Progenitor cell of endocrine pancreas (in vitro differentiated cells): Measurements from ENCODE around the gene TBC1D2B. TPM values are rescaled to one million over a fixed set of nuclear protein-coding genes. Genes with fewer than 3 reads are reported as not detected.

ENCODE experiments used
- DNase-seq: peaks from one replicate; pipeline ENCODE4 v3.0.0; 2021; ENCODE audit warnings: low spot score; ENCODE audit not compliant: unreplicated experiment
- H3K27ac Mint-ChIP-seq: 2 replicates; pipeline ENCODE4 v1.8.0; 2021; ENCODE audit warnings: mild to moderate bottlenecking, moderate library complexity, mixed read lengths
- H3K27me3 Mint-ChIP-seq: 2 replicates; pipeline ENCODE4 v1.8.0; 2021; ENCODE audit warnings: mixed read lengths
- H3K36me3 Mint-ChIP-seq: 2 replicates; pipeline ENCODE4 v1.8.0; 2022; ENCODE audit warnings: mixed read lengths; ENCODE audit not compliant: insufficient read depth
- H3K4me1 Mint-ChIP-seq: 2 replicates; pipeline ENCODE4 v1.8.0; 2021; ENCODE audit warnings: low read depth, mixed read lengths
- H3K4me3 Mint-ChIP-seq: 2 replicates; pipeline ENCODE4 v1.8.0; 2021; ENCODE audit warnings: low read depth, mild to moderate bottlenecking, moderate library complexity, mixed read lengths
- H3K9me3 Mint-ChIP-seq: 2 replicates; pipeline ENCODE4 v1.8.0; 2021; ENCODE audit warnings: low read depth, mixed read lengths
- total RNA-seq: library from RNA; stranded (reverse); gene quantifications from 2 replicates; pipeline ENCODE4 v1.2.1, GENCODE V29; 2021
- TF ChIP-seq, protein P1 (sequence below): fragments of 200-600 bp; sonication (generic); IDR thresholded peaks from one replicate; pipeline ENCODE4 v1.5.0; 2021; ENCODE audit warnings: antibody characterized with exemption, mild to moderate bottlenecking; ENCODE audit not compliant: unreplicated experiment

The TBC1D2B gene
- total RNA-seq, 1 donor from 2014 or later, result 10.8 TPM

DNA sequence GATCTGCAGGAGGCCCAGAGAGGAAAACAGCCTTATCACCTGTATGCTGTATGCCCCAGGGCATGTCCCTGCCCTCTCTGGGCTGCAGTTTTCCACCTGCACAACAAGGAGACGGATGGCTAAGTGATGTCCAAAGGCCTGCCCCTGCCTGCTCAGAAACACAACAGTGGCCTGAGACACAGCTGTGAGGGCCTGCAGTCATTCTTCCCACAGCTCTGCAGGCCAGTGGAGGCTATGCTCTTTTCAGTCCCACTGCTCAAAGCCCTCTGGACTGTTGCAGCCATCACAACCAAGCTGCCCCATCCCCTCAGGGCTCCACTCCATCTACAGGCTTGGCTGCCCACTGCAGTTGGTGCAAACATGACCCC lies 5.2 kb upstream of the TBC1D2B start:
- Mint-ChIP-seq H3K4me3 (no peak overlapping the region), H3K27me3 (peaks cover 2% of the 10 kb centered on the region), H3K9me3 (no peaks in the 10 kb centered on the region), H3K4me1 (peaks cover 3% of the 10 kb centered on the region), H3K27ac (no peak overlapping the region), H3K36me3 (no peaks in the 10 kb centered on the region)
- DNase-seq, result no peak
- TF ChIP-seq, protein P1, sequence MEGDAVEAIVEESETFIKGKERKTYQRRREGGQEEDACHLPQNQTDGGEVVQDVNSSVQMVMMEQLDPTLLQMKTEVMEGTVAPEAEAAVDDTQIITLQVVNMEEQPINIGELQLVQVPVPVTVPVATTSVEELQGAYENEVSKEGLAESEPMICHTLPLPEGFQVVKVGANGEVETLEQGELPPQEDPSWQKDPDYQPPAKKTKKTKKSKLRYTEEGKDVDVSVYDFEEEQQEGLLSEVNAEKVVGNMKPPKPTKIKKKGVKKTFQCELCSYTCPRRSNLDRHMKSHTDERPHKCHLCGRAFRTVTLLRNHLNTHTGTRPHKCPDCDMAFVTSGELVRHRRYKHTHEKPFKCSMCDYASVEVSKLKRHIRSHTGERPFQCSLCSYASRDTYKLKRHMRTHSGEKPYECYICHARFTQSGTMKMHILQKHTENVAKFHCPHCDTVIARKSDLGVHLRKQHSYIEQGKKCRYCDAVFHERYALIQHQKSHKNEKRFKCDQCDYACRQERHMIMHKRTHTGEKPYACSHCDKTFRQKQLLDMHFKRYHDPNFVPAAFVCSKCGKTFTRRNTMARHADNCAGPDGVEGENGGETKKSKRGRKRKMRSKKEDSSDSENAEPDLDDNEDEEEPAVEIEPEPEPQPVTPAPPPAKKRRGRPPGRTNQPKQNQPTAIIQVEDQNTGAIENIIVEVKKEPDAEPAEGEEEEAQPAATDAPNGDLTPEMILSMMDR, result no peak

DNA sequence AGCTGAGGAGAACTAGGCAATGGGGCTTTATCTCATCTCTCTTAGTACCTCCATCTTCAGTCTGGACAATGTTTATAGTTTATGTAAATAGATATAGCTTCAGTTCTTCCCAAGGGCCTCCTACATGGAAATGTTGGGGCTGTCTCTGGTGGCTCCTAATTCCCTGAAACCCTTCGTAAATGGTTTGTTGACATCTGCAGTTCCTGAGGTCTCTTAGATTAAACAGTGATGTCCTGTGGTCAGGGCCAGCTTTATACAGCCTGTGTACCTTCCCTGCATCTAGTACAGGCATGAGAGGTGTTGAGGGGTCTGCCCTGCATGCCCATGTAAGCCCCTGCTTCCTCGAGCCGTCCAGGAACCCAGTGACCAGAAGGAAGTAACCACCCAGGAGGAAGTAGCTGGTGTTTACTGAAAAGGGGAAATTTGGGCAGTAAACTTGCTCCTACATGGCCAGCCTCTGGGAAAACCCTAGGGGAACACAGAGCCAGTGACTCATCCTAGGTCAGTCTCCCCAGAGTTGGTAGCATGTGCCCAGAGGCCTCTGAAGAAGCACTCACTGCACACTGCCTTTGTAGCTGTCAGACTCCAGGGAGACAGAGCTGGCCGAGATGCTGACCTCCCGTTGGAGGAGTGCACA lies 4.7 kb upstream of the TBC1D2B start:
- H3K27ac Mint-ChIP-seq, result no peak overlapping the region
- H3K4me3 Mint-ChIP-seq, result no peak overlapping the region
- TF ChIP-seq, protein P1, result no peak
- peaks cover 3% of the 10 kb centered on the region for H3K4me1 Mint-ChIP-seq
- no peaks in the 10 kb centered on the region for H3K9me3 Mint-ChIP-seq
- no peak for DNase-seq
- H3K36me3 Mint-ChIP-seq, result no peaks in the 10 kb centered on the region
- H3K27me3 Mint-ChIP-seq, result peaks cover 2% of the 10 kb centered on the region

DNA sequence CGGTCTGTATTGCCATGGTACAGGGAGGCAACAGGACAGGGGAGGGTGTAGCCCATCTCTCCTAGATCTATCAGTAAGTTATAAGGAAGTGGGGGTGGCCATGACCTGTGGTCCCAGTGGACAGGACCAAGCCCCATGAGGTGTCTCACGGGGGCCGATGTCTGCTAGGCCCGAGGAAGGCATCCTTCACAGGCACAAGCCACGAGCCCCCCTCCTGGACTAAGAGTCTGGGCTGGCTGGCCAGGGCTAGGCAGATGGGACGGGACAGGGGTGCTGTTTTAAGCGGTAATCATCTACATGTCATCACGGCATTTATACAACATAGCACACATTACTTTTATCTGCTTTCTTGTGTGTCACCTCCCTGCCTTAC lies 2.6 kb upstream of the TBC1D2B start:
- Mint-ChIP-seq H3K4me3 (no peak overlapping the region), H3K27me3 (peaks cover 2% of the 10 kb centered on the region)
- TF ChIP-seq, protein P1, result no peak

DNA sequence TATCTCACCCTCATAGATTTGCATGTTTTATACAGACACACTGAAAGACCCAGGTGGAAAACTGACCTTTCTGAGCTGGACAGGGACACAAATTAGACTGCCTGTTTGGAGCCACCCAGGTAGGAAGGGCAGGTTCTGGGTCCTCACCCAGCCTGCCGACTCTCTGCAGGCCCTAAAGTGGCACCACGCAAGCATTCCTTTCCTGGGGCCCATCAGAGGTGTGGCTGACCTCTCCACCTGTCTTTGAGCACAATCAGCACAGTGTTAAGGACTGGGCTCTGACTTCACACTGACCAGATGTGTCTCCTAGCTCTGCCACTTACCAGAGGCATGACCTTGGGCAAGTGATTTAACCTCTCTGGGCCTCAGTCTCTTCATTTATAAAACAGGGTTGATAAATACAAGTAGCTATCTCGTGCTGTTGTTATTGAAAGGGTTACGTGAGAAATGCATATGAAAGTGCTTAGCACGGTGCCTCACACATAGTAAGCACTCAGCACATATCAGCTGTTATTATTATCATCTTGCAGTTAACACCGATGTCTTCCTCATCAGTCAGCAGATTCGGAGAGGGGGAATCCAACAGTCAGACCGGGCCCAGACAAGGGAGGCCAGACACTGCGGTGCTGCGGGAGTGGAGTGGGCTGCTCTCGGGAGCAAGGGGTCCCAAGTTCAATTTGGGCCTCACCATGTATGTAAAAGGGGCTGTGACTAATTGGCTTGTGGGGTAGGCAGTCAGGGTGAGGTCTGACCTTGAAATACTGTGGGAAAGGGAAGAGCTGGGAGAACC lies 2.0 kb upstream of the TBC1D2B start:
- no peaks in the 10 kb centered on the region for H3K9me3 Mint-ChIP-seq
- H3K4me3 Mint-ChIP-seq, result peak overlapping the region; percentile 11
- H3K36me3 Mint-ChIP-seq, result no peaks in the 10 kb centered on the region
- no peak for DNase-seq
- peaks cover 6% of the 10 kb centered on the region for H3K4me1 Mint-ChIP-seq
- TF ChIP-seq, protein P1, result no peak
- H3K27me3 Mint-ChIP-seq, result peaks cover 2% of the 10 kb centered on the region
- H3K27ac Mint-ChIP-seq, result no peak overlapping the region

More for the DNA sequence above, 2.6 kb upstream of the TBC1D2B start:
- DNase-seq, result no peak
- Mint-ChIP-seq H3K36me3 (no peaks in the 10 kb centered on the region), H3K27ac (no peak overlapping the region), H3K4me1 (peaks cover 6% of the 10 kb centered on the region), H3K9me3 (no peaks in the 10 kb centered on the region)

DNA sequence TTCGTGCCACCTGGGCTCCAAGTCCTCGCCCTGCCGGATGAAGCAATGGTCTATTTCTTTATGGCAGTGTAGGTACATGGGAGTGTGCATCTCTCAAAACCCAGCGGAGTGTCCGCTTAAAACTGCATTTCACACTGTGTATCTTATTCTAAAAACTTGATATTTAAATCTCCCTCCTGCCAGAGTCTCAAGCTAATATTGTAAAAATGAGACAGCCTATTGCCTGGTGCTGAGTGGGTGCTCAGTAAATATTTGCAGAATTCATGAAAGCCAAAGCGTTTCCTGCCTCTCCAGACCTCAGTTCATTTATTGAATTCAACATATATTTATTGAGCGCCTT lies 330 bp upstream of the TBC1D2B start:
- TF ChIP-seq, protein P1, result no peak
- no peak for DNase-seq
- H3K9me3 Mint-ChIP-seq, result no peaks in the 10 kb centered on the region
- peaks cover 6% of the 10 kb centered on the region for H3K27me3 Mint-ChIP-seq
- peaks cover 6% of the 10 kb centered on the region for H3K4me1 Mint-ChIP-seq
- H3K36me3 Mint-ChIP-seq, result no peaks in the 10 kb centered on the region
- no peak overlapping the region for H3K27ac Mint-ChIP-seq
- peak overlapping the region; percentile 73 for H3K4me3 Mint-ChIP-seq
